HFFc6 (cell line): ENCODE data around the gene PIN1. TPM values are rescaled to one million over a fixed set of nuclear protein-coding genes. Genes with fewer than 3 reads are reported as not detected.
A peak's percentile ranks its signal among the peaks of the same experiment; 100 is the strongest.
"Not testable (repeated sequence)": the region's sequence is repeated elsewhere in the genome, so short reads cannot be mapped to it uniquely, and the experiment has no call there.

Source experiments
- DNase-seq: peaks from one replicate; pipeline ENCODE4 v3.0.0-alpha.2; 2018
- H3K27ac Mint-ChIP-seq: 2 replicates; pipeline ENCODE4 v1.8.0; 2020; ENCODE audit warnings: mild to moderate bottlenecking, mixed read lengths
- H3K27me3 Mint-ChIP-seq: 2 replicates; pipeline ENCODE4 v1.8.0; 2021; ENCODE audit warnings: mild to moderate bottlenecking, moderate library complexity, mixed read lengths; ENCODE audit not compliant: insufficient read depth
- H3K36me3 Mint-ChIP-seq: 2 replicates; pipeline ENCODE4 v1.8.0; 2021; ENCODE audit warnings: low read depth, mixed read lengths
- H3K4me1 Mint-ChIP-seq: 2 replicates; pipeline ENCODE4 v1.8.0; 2020; ENCODE audit warnings: low read depth, mixed read lengths
- H3K4me3 Mint-ChIP-seq: 2 replicates; pipeline ENCODE4 v1.8.0; 2020; ENCODE audit warnings: mild to moderate bottlenecking, moderate library complexity, mixed read lengths
- H3K9me3 Mint-ChIP-seq: 2 replicates; pipeline ENCODE4 v1.8.0; 2020; ENCODE audit warnings: mild to moderate bottlenecking, mixed read lengths
- total RNA-seq, 6 experiments: library from RNA; stranded (reverse); fragmentation: NEBNext Ultra II Directional; extraction: Animal tissue kit (Norgen Biotek cat#: 25700); gene quantifications; 2 replicates in 1 of 6; 3 replicates in 5 of 6; pipeline ENCODE4 v1.2.3, GENCODE V29; 2021
- TF ChIP-seq, protein P1 (sequence below): fragments of 200-600 bp; sonication (generic); IDR thresholded peaks from 2 replicates; pipeline ENCODE4 v1.5.0; 2021; ENCODE audit warnings: antibody characterized with exemption, mild to moderate bottlenecking

The PIN1 gene
- total RNA-seq, 6 experiments from 2014 or later = 113 to 153 (median 120) TPM

- DNase-seq = peak; percentile 73
- H3K4me3 Mint-ChIP-seq = peak overlapping the region; percentile 95
- H3K27ac Mint-ChIP-seq = peak overlapping the region; percentile 84
- TF ChIP-seq, protein P1, sequence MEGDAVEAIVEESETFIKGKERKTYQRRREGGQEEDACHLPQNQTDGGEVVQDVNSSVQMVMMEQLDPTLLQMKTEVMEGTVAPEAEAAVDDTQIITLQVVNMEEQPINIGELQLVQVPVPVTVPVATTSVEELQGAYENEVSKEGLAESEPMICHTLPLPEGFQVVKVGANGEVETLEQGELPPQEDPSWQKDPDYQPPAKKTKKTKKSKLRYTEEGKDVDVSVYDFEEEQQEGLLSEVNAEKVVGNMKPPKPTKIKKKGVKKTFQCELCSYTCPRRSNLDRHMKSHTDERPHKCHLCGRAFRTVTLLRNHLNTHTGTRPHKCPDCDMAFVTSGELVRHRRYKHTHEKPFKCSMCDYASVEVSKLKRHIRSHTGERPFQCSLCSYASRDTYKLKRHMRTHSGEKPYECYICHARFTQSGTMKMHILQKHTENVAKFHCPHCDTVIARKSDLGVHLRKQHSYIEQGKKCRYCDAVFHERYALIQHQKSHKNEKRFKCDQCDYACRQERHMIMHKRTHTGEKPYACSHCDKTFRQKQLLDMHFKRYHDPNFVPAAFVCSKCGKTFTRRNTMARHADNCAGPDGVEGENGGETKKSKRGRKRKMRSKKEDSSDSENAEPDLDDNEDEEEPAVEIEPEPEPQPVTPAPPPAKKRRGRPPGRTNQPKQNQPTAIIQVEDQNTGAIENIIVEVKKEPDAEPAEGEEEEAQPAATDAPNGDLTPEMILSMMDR = no peak
- peaks cover 4% of the 10 kb centered on the region for H3K27me3 Mint-ChIP-seq
- H3K36me3 Mint-ChIP-seq = no peaks in the 10 kb centered on the region
- H3K9me3 Mint-ChIP-seq = no peaks in the 10 kb centered on the region
- H3K4me1 Mint-ChIP-seq = peaks cover 21% of the 10 kb centered on the region
Measured at GRCh38 chr19:9836021-9836420, 903 bp downstream of the PIN1 start.

DNA sequence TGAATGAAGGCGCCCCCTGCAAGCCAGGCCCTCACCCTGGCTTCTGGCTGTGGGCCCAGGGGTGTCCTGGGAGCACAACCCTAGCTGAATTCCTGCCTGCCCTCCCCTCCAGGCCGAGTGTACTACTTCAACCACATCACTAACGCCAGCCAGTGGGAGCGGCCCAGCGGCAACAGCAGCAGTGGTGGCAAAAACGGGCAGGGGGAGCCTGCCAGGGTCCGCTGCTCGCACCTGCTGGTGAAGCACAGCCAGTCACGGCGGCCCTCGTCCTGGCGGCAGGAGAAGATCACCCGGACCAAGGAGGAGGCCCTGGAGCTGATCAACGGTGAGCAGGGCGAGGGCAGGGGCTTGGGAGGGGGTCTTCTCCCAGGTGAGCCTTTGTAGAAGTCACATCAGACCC lies 3.2 kb downstream of the PIN1 start:
- no peak for DNase-seq
- H3K36me3 Mint-ChIP-seq = peaks cover 18% of the 10 kb centered on the region
- H3K27ac Mint-ChIP-seq = no peak overlapping the region
- peaks cover 21% of the 10 kb centered on the region for H3K4me1 Mint-ChIP-seq
- TF ChIP-seq, protein P1 = no peak
- H3K4me3 Mint-ChIP-seq = no peak overlapping the region
- peaks cover 11% of the 10 kb centered on the region for H3K27me3 Mint-ChIP-seq
- no peaks in the 10 kb centered on the region for H3K9me3 Mint-ChIP-seq

GRCh38 chr19:9839415-9839814 lies 4.3 kb downstream of the PIN1 start:
- Mint-ChIP-seq H3K4me3 (no peak overlapping the region), H3K36me3 (peaks cover 27% of the 10 kb centered on the region), H3K4me1 (peaks cover 21% of the 10 kb centered on the region), H3K27ac (no peak overlapping the region), H3K27me3 (peaks cover 7% of the 10 kb centered on the region), H3K9me3 (no peaks in the 10 kb centered on the region)
- no peak for DNase-seq
- TF ChIP-seq, protein P1 = no peak

GRCh38 chr19:9842834-9843625 lies 7.9 kb downstream of the PIN1 start:
- no peak for DNase-seq
- Mint-ChIP-seq H3K27ac (no peak overlapping the region), H3K9me3 (no peaks in the 10 kb centered on the region), H3K4me3 (no peak overlapping the region), H3K4me1 (peaks cover 26% of the 10 kb centered on the region), H3K36me3 (peaks cover 27% of the 10 kb centered on the region), H3K27me3 (peaks cover 7% of the 10 kb centered on the region)
- TF ChIP-seq, protein P1 = no peak

DNA sequence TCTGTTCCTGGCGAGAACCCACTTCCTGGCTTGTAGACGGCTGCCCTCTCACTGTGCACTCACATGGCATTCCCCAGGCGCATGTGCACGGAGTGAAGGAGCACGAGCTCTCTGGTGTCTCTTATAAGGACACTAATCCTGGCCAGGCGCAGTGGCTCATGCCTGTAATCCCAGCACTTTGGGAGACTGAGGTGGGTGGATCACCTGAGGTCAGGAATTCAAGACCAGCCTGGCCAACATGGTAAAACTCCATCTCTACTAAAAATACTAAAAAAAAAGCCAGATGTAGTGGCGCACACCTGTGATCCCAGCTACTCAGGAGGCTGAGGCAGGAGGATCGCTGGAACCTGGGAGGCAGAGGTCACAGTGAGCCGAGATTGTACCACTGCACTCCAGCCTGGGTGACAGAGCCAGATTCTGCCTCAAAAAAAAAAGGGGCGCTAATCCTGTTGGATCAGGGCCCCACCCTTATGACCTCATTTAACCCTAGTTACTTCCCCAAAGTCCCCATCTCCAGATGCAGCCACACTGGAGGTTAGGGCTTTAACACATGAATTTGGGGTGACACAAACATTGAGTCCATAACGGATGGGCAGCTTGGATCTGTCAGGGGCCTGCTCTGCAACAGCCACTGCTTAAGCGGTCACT lies 8.6 kb downstream of the PIN1 start:
- not testable (repeated sequence) for H3K9me3 Mint-ChIP-seq, H3K27me3 Mint-ChIP-seq, DNase-seq, H3K27ac Mint-ChIP-seq, H3K4me3 Mint-ChIP-seq
- peaks cover 26% of the 10 kb centered on the region for H3K4me1 Mint-ChIP-seq
- peaks cover 27% of the 10 kb centered on the region for H3K36me3 Mint-ChIP-seq

- peak; percentile 95 for DNase-seq
- Mint-ChIP-seq H3K9me3 (no peaks in the 10 kb centered on the region), H3K4me1 (peaks cover 17% of the 10 kb centered on the region), H3K4me3 (no peak overlapping the region), H3K27ac (peak overlapping the region; percentile 94), H3K36me3 (peaks cover 17% of the 10 kb centered on the region), H3K27me3 (no peaks in the 10 kb centered on the region; the same call in 1 of the 2 replicates)
- TF ChIP-seq, protein P1 = peak; percentile 92
Measured at GRCh38 chr19:9847087-9847671, 12.1 kb downstream of the PIN1 start.
